Astrocyte of the spinal cord (primary cell): ENCODE measurements around the gene HUNK.
"Not testable (repeated sequence)": the region's sequence is repeated elsewhere in the genome, so short reads cannot be mapped to it uniquely, and the experiment has no call there.

ENCODE experiments used
- DNase-seq: peaks from one replicate; pipeline ENCODE4 v3.0.0; 2011; ENCODE audit warnings: low read depth, low spot score
- H3K4me3 ChIP-seq: 2 replicates; pipeline ENCODE4 v1.5.1; 2011; ENCODE audit warnings: low read depth, mild to moderate bottlenecking, low read length, moderate library complexity
- in situ Hi-C: cut with HindIII; loops from 2 replicates; pipeline ENCODE4 v1.10.0; 2017; ENCODE audit warnings: low sequenced_read_pairs
- TF ChIP-seq, protein P1 (sequence below): IDR thresholded peaks from 2 replicates; pipeline ENCODE4 v1.5.1; 2012; ENCODE audit warnings: low read depth, mild to moderate bottlenecking, low read length, inconsistent platforms

HUNK gene

GRCh38 chr21:31850886-31851285 lies 21.9 kb upstream of the HUNK start:
- TF ChIP-seq, protein P1, sequence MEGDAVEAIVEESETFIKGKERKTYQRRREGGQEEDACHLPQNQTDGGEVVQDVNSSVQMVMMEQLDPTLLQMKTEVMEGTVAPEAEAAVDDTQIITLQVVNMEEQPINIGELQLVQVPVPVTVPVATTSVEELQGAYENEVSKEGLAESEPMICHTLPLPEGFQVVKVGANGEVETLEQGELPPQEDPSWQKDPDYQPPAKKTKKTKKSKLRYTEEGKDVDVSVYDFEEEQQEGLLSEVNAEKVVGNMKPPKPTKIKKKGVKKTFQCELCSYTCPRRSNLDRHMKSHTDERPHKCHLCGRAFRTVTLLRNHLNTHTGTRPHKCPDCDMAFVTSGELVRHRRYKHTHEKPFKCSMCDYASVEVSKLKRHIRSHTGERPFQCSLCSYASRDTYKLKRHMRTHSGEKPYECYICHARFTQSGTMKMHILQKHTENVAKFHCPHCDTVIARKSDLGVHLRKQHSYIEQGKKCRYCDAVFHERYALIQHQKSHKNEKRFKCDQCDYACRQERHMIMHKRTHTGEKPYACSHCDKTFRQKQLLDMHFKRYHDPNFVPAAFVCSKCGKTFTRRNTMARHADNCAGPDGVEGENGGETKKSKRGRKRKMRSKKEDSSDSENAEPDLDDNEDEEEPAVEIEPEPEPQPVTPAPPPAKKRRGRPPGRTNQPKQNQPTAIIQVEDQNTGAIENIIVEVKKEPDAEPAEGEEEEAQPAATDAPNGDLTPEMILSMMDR = no peak
- no peak for DNase-seq
- no peak overlapping the region for H3K4me3 ChIP-seq
- in situ Hi-C loops = no loop called here

GRCh38 chr21:31855180-31855579 lies 17.6 kb upstream of the HUNK start:
- TF ChIP-seq, protein P1 = no peak
- no peak for DNase-seq
- in situ Hi-C loops = no loop called here
- no peak overlapping the region for H3K4me3 ChIP-seq

GRCh38 chr21:31857096-31857495 lies 15.7 kb upstream of the HUNK start:
- DNase-seq = no peak
- TF ChIP-seq, protein P1 = no peak
- no peak overlapping the region for H3K4me3 ChIP-seq
- in situ Hi-C loops = no loop called here

- in situ Hi-C loops, DNase-seq: not testable (repeated sequence)
Measured at GRCh38 chr21:31857631-31858030, 15.2 kb upstream of the HUNK start.

GRCh38 chr21:31860851-31861250 lies 12.0 kb upstream of the HUNK start:
- H3K4me3 ChIP-seq = no peak overlapping the region
- in situ Hi-C loops = no loop called here
- no peak for DNase-seq
- TF ChIP-seq, protein P1 = no peak

More at GRCh38 chr21:31857631-31858030, 15.2 kb upstream of the HUNK start:
- H3K4me3 ChIP-seq = not testable (repeated sequence)

- DNase-seq = no peak
- no peak overlapping the region for H3K4me3 ChIP-seq
- in situ Hi-C loops = no loop called here
- TF ChIP-seq, protein P1 = no peak
Measured at GRCh38 chr21:31862078-31862477, 10.7 kb upstream of the HUNK start.

GRCh38 chr21:31865429-31865970 lies 7.3 kb upstream of the HUNK start:
- no peak overlapping the region for H3K4me3 ChIP-seq
- no peak for DNase-seq
- in situ Hi-C loops = no loop called here
- TF ChIP-seq, protein P1 = no peak
